AG04450 (cell line): ENCODE data around the gene TOMM6. TPM values are rescaled to one million over a fixed set of nuclear protein-coding genes. Genes with fewer than 3 reads are reported as not detected.
A peak's percentile ranks its signal among the peaks of the same experiment; 100 is the strongest.
"Not testable (repeated sequence)": the region's sequence is repeated elsewhere in the genome, so short reads cannot be mapped to it uniquely, and the experiment has no call there.

Experiments
- CTCF ChIA-PET: fragments of 300-600, 350-600 bp; formaldehyde crosslinking; extraction: SDS; loops from one replicate; lab custom pipeline; 2022; ENCODE audit warnings: antibody characterized with exemption, inconsistent platforms; lab: Charles Lee
- POLR2A ChIA-PET: fragments of 350-600 bp; formaldehyde crosslinking; extraction: SDS; loops from one replicate; lab custom pipeline; 2021; ENCODE audit warnings: antibody characterized with exemption, inconsistent platforms; lab: Yijun Ruan, JAX
- DNase-seq: peaks from one replicate; pipeline ENCODE4 v3.0.0-alpha.2; 2011; ENCODE audit warnings: low read depth, low spot score
- H3K27ac ChIP-seq: one replicate; pipeline ENCODE4 v1.5.1; 2012; ENCODE audit warnings: low read depth, low read length, control low read depth
- H3K27me3 ChIP-seq: one replicate; pipeline ENCODE4 v1.6.0; 2012; ENCODE audit warnings: low read length; ENCODE audit not compliant: control insufficient read depth, insufficient read depth
- H3K4me3 ChIP-seq: 2 replicates; pipeline ENCODE4 v1.5.1; 2011; ENCODE audit warnings: mild to moderate bottlenecking, low read depth, low read length, control low read depth
- H3K9me3 ChIP-seq: 2 replicates; pipeline ENCODE4 v1.5.1; 2012; ENCODE audit warnings: low read length; ENCODE audit not compliant: control insufficient read depth, insufficient read depth
- polyA plus RNA-seq: library from polyadenylated mRNA; depleted of rRNA; stranded (reverse); fragments of >200 nt; gene quantifications from 2 replicates; pipeline ENCODE4 v1.2.3, GENCODE V29; 2011
- TF ChIP-seq, protein P1 (sequence below): IDR thresholded peaks from 2 replicates; pipeline ENCODE4 v1.5.1; 2011; ENCODE audit warnings: low read depth, low read length, control low read depth, inconsistent platforms

Gene TOMM6
- polyA plus RNA-seq, 1 experiment = 192 TPM

- ChIA-PET CTCF (interaction anchor here (0.9 kb wide), 1 partner anchor 54 kb away, joined by 3 read pairs; no protein-coding TSS in a partner anchor), POLR2A (no interaction called here)
- Histone ChIP-seq H3K9me3 (no peaks in the 10 kb centered on the region), H3K27ac (no peak overlapping the region), H3K4me3 (no peak overlapping the region), H3K27me3 (peaks cover 20% of the 10 kb centered on the region)
- DNase-seq = no peak
- TF ChIP-seq, protein P1, sequence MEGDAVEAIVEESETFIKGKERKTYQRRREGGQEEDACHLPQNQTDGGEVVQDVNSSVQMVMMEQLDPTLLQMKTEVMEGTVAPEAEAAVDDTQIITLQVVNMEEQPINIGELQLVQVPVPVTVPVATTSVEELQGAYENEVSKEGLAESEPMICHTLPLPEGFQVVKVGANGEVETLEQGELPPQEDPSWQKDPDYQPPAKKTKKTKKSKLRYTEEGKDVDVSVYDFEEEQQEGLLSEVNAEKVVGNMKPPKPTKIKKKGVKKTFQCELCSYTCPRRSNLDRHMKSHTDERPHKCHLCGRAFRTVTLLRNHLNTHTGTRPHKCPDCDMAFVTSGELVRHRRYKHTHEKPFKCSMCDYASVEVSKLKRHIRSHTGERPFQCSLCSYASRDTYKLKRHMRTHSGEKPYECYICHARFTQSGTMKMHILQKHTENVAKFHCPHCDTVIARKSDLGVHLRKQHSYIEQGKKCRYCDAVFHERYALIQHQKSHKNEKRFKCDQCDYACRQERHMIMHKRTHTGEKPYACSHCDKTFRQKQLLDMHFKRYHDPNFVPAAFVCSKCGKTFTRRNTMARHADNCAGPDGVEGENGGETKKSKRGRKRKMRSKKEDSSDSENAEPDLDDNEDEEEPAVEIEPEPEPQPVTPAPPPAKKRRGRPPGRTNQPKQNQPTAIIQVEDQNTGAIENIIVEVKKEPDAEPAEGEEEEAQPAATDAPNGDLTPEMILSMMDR = no peak
Observed at GRCh38 chr6:41759905-41760579, 27.5 kb upstream of the TOMM6 start.

- H3K9me3 ChIP-seq = no peaks in the 10 kb centered on the region
- H3K4me3 ChIP-seq = no peak overlapping the region
- ChIA-PET POLR2A (no interaction called here), CTCF (interaction anchor here (0.7 to 2.8 kb wide), 3 partner anchors 13 to 281 kb away, joined by 3 to 10 read pairs (median 5); no protein-coding TSS in a partner anchor)
- H3K27ac ChIP-seq = no peak overlapping the region
- peaks cover 9% of the 10 kb centered on the region for H3K27me3 ChIP-seq
- DNase-seq = no peak
- TF ChIP-seq, protein P1 = no peak
Observed at GRCh38 chr6:41763470-41763869, 24.0 kb upstream of the TOMM6 start.

DNA sequence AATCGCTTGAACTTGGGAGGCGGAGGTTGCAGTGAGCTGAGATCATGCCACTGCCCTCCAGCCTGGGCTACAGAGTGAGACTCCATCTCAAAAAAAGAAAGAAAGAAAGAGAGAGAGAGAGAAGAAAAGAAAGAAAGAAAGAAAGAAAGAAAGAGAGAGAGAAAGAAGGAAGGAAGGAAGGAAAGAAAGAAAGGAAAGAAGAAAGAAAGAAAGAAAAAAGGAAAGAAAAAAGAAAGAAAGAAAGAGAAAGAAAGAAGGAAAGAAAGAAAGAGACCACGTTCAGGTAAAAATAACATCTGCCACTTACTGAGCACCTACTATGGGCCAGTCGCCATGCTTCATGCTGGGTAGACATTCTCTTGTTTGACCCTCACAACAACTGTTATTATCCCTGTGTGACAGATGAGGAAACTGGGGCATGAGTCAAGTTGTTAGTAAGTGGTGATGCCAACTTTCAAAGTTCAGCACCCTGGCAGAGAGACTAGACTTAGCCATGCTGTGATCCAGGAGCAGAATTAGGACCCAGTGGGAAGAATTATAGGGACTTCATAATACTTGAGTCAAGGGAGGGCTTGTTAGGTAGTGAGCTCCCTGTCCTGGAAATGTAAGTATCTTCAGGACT is 21.3 kb upstream of the TOMM6 start:
- H3K27ac ChIP-seq, H3K27me3 ChIP-seq, POLR2A ChIA-PET, H3K9me3 ChIP-seq, DNase-seq, H3K4me3 ChIP-seq: not testable (repeated sequence)
- CTCF ChIA-PET = interaction anchor here (1.2 kb wide), 1 partner anchor 9 kb away, joined by 3 read pairs; no protein-coding TSS in a partner anchor

GRCh38 chr6:41767112-41767833 is 20.2 kb upstream of the TOMM6 start:
- TF ChIP-seq, protein P1 = no peak
- peak overlapping the region; percentile 75 for H3K27ac ChIP-seq
- CTCF ChIA-PET = interaction anchor here (1.2 to 2.3 kb wide), 3 partner anchors 8 to 20 kb away, joined by 3 to 15 read pairs (median 6); partner anchors contain the start of gene TOMM6
- peaks cover 4% of the 10 kb centered on the region for H3K27me3 ChIP-seq
- no peak overlapping the region for H3K4me3 ChIP-seq
- peak; percentile 55 for DNase-seq
- H3K9me3 ChIP-seq = no peaks in the 10 kb centered on the region; the same call in 1 of the 2 replicates
- POLR2A ChIA-PET = no interaction called here

GRCh38 chr6:41768545-41769308 is 18.8 kb upstream of the TOMM6 start:
- POLR2A ChIA-PET = no interaction called here
- TF ChIP-seq, protein P1 = no peak
- no peak for DNase-seq
- Histone ChIP-seq H3K27me3 (no peaks in the 10 kb centered on the region), H3K9me3 (no peaks in the 10 kb centered on the region; the same call in 1 of the 2 replicates), H3K27ac (no peak overlapping the region), H3K4me3 (no peak overlapping the region)
- CTCF ChIA-PET = interaction anchor here (0.7 to 2.3 kb wide), 4 partner anchors 8 to 166 kb away, joined by 3 to 15 read pairs (median 4); partner anchors contain the start of genes TFEB and TOMM6
